22Rv1 (cell line): ENCODE data around the gene STXBP5.
A peak's percentile ranks its signal among the peaks of the same experiment; 100 is the strongest.

Experiments used
- H3K27ac ChIP-seq: fragments of 450-650 bp; 2 replicates; pipeline ENCODE4 v1.5.1; 2017
- ZFX ChIP-seq: fragments of 450-650 bp; IDR thresholded peaks from 2 replicates; pipeline ENCODE4 v1.6.1; 2017; ENCODE audit warnings: antibody characterized with exemption, borderline replicate concordance
- TF ChIP-seq, protein P1 (sequence below): fragments of 450-650 bp; IDR thresholded peaks from 2 replicates; pipeline ENCODE4 v1.5.1; 2017; ENCODE audit warnings: mild to moderate bottlenecking

STXBP5 gene

DNA sequence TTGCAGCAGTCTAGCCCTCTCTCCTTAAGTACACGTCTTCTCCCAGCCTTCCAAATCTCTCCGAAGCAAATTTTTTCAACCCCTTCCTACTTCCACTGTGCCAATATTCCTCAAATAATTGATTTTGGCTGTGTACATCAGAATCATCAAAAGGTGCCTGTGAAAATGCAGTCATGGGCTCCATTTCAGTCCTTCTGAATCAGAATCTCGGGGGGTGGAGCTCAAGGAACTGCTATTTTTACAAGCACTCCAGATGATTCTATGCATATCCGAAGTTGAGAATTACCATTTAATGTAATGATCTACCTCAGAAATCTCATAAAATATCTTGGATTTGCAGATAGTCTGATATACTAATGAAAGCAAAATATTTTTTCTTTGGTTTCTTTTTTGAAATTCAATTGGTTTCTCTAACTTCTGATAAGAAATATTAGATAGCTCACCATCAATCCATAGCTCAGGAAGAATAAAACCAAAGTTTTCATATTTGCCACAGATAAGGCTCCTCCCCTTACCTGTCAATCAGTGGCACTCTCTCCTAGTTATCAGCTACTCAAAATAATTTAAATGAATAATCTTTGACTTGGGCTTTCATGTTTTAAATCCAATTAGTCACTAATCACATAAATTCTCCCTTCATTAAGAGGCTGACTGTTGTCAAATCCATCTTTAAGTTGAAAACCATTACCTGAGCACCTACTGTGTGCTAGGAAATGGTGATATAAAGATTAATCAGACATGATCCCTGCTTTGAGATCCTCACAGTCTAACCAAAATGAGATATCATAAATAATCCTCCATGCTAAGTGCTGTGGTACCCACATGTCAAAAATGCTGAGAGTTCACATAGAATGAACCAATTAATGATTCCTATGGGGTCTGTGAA is 36.4 kb upstream of the STXBP5 start:
- TF ChIP-seq, protein P1, sequence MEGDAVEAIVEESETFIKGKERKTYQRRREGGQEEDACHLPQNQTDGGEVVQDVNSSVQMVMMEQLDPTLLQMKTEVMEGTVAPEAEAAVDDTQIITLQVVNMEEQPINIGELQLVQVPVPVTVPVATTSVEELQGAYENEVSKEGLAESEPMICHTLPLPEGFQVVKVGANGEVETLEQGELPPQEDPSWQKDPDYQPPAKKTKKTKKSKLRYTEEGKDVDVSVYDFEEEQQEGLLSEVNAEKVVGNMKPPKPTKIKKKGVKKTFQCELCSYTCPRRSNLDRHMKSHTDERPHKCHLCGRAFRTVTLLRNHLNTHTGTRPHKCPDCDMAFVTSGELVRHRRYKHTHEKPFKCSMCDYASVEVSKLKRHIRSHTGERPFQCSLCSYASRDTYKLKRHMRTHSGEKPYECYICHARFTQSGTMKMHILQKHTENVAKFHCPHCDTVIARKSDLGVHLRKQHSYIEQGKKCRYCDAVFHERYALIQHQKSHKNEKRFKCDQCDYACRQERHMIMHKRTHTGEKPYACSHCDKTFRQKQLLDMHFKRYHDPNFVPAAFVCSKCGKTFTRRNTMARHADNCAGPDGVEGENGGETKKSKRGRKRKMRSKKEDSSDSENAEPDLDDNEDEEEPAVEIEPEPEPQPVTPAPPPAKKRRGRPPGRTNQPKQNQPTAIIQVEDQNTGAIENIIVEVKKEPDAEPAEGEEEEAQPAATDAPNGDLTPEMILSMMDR = no peak
- TF ChIP-seq ZFX = no peak
- H3K27ac ChIP-seq = no peak overlapping the region

DNA sequence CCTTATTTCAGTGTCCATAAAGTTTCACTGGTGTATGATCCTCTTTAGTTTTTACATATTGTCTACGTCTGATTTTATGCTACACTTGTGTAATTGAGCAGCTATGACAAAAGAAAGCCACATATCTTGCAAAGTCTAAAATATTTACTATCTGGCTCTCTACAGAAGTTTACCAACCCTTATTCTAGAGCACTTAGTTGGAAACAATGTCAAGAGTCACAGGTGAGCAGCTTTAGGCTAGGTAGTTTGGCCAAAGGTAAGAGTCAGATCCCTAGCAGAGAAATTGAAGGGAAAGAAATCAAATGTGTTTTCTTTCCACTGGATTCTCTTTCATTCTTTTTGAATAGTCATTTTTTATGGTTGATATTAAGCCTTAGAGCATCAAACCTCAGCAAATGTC is 34.7 kb upstream of the STXBP5 start:
- no peak overlapping the region for H3K27ac ChIP-seq
- TF ChIP-seq, protein P1 = no peak
- no peak for TF ChIP-seq ZFX

GRCh38 chr6:147170269-147170668 is 33.9 kb upstream of the STXBP5 start:
- TF ChIP-seq ZFX = no peak
- TF ChIP-seq, protein P1 = no peak
- H3K27ac ChIP-seq = no peak overlapping the region

- H3K27ac ChIP-seq = peak overlapping the region; percentile 58
- TF ChIP-seq, protein P1 = no peak
- TF ChIP-seq ZFX = no peak
Observed at GRCh38 chr6:147173140-147173539, 31.1 kb upstream of the STXBP5 start.

DNA sequence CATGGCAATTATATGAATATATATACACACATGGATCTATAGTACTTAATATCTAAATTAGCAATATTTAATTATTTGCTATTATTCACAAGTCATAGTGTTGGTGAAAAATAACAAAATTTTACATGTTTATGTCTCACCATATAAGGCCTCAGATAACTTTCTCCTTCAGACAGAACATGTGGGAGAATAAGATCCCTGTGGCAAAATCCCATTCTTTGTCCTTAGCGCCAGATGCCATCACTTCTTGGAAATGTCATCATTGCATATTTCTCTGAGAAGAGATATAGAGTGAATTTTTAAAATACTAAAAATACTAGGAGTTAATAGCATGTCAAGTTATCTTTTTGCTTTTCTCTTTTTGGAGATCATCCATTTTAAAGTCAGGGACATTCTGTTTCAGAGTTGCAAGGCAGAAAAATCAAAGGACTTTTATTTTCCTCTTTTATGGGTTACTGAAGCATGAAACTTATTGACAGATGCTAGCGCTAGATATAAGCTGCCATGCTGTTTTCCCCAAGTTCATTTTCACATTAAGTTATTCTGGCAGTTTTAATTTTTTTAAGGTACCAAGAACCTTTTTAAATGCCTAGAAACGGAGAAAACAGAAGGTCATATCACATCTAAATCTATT is 30.4 kb upstream of the STXBP5 start:
- H3K27ac ChIP-seq = peak overlapping the region; percentile 58
- no peak for TF ChIP-seq ZFX
- TF ChIP-seq, protein P1 = no peak

DNA sequence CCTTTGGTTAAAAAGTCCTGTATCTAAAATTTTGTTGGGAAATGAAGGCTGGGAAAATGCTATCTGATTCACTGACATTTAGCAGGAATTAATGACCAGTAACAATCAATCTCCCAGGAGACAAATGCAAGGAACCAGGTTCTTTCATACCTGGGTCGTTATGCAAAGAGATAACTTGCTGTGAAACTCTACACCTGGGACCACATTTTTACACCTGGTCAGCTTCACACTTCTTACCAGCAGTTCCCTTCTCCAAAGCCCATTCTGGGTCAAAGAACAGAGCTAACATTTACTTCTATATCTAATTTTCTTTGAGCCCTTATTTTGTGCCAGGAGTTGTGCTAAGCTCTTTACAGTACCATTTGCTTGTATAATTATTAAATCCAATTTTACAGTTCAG is 27.4 kb upstream of the STXBP5 start:
- TF ChIP-seq, protein P1 = no peak
- no peak for TF ChIP-seq ZFX
- no peak overlapping the region for H3K27ac ChIP-seq

DNA sequence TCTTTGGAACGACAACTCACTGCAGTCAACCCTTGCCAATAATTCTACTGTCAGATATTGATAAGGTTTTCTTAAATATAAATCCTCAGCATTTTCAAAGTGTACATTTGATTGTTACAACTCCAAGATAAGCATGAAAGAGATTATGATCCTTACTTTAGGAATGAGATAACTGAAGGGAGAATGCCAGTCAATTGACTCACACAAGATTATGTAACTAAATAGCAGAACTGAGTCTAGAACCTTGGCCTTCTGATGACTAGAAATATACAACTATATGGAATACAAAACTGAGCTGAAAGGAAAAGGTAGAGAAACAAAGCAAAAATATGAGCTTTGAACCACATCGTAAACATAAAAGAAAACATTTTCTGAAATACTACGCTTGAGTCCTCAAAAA is 26.9 kb upstream of the STXBP5 start:
- H3K27ac ChIP-seq = no peak overlapping the region
- no peak for TF ChIP-seq ZFX
- TF ChIP-seq, protein P1 = no peak
